Left lung (tissue), 10 donors: ENCODE data around the gene CSNK1G1. TPM values are rescaled to one million over a fixed set of nuclear protein-coding genes. Genes with fewer than 3 reads are reported as not detected.
A peak's percentile ranks its signal among the peaks of the same experiment; 100 is the strongest.

Experiments used
- ATAC-seq: fragments of 200-7000 bp; cut with Tn5 transposase; one replicate; pipeline ENCODE4 v1.9.1; 2020; ENCODE audit warnings: moderate library complexity
- DNase-seq, 4 donors: peaks; one replicate each; pipeline ENCODE4 v3.0.0-alpha.2; 2013 to 2020
- H3K27ac ChIP-seq, 2 donors: fragments of 200-600 bp; sonication (generic) in 1 of 2; one replicate each; pipeline versions ENCODE4 v1.5.0 to v1.8.0; 2020 to 2021
- H3K27me3 ChIP-seq, 2 donors: fragments of 200-600 bp; sonication (generic) in 1 of 2; one replicate each; pipeline versions ENCODE4 v1.5.0 to v1.8.0; 2020 to 2021
- H3K36me3 ChIP-seq, 2 donors: fragments of 200-600 bp; sonication (generic) in 1 of 2; one replicate each; pipeline versions ENCODE4 v1.5.0 to v1.8.0; 2020 to 2021
- H3K4me1 ChIP-seq, 2 donors: fragments of 200-600 bp; one replicate each; pipeline ENCODE4 v1.8.0; 2021
- H3K4me3 ChIP-seq, 2 donors: fragments of 200-600 bp; sonication (generic) in 1 of 2; one replicate each; pipeline versions ENCODE4 v1.5.0 to v1.8.0; 2020 to 2021; ENCODE audit warnings: mild to moderate bottlenecking in 1 of 2
- H3K9me3 ChIP-seq, 2 donors: fragments of 200-600 bp; sonication (generic) in 1 of 2; one replicate each; pipeline versions ENCODE4 v1.5.0 to v1.8.0; 2020 to 2021
- CTCF ChIP-seq, 2 donors: fragments of 200-600 bp; sonication (generic) in 1 of 2; IDR thresholded peaks; one replicate each; pipeline versions ENCODE4 v1.5.0 to v1.8.0; 2021; ENCODE audit warnings: antibody characterized with exemption in 2 of 2
- intact Hi-C, 2 donors: fragments of 100-400 bp; cut with DNase I; formaldehyde crosslinking; loops; one replicate each; pipeline versions ENCODE4 v1.11.2 to v1.14.2; 2022
- polyA plus RNA-seq, 6 donors: library from polyadenylated mRNA; unstranded; fragments of 120-200 nt; gene quantifications; one replicate each; pipeline ENCODE4 v1.2.1, GENCODE V29; 2013; ENCODE audit not compliant: insufficient read length in 6 of 6
- total RNA-seq, 2 donors: library from RNA; stranded (reverse); fragmentation: NEBNext Ultra II Directional; extraction: Animal tissue kit (Norgen Biotek cat#: 25700); gene quantifications; one replicate each; pipeline ENCODE4 v1.2.1, GENCODE V29; 2021
- donor health status: DM: no; HTN: yes; CAD: no.
- donor health status: DM: no; HTN: no; CAD: no.

Gene CSNK1G1
- total and polyA plus RNA-seq, 8 donors, result 17.7 to 23.1 (median 20.5) TPM

GRCh38 chr15:64162869-64163658, 192.9 kb downstream of the CSNK1G1 start, which contains the start of gene PPIB:
Gene PPIB (minus strand): TSS chr15:64163022. CDS start chr15:64162986, 36 bp downstream.
- intact Hi-C loops, result no loop called here
- peak in 1 of 2 donors; percentile 45 for TF ChIP-seq CTCF (IDR thresholded peaks at IDR 0.05)
- DNase-seq (peak; percentile 96 to 100 (median 99)), ATAC-seq (peak; percentile 95)
- Histone ChIP-seq H3K27me3 (no peaks in the 10 kb centered on the region), H3K9me3 (no peaks in the 10 kb centered on the region), H3K4me1 (peaks cover 27 to 52% of the 10 kb centered on the region in 2 donors), H3K27ac (peak within 1 kb of the TSS; percentile 90 to 94), H3K36me3 (peaks cover 3 to 37% of the 10 kb centered on the region in 2 donors), H3K4me3 (peak within 1 kb of the TSS; percentile 74 to 95)

- DNase-seq (no peak), ATAC-seq (peak; percentile 47)
- H3K9me3 ChIP-seq, result no peaks in the 10 kb centered on the region
- H3K4me3 ChIP-seq, result peak overlapping the region; percentile 74 to 95
- TF ChIP-seq CTCF (IDR thresholded peaks at IDR 0.05), result no peak
- H3K4me1 ChIP-seq, result peaks cover 27 to 58% of the 10 kb centered on the region in 2 donors
- H3K36me3 ChIP-seq, result peaks cover 3 to 43% of the 10 kb centered on the region in 2 donors
- no peaks in the 10 kb centered on the region for H3K27me3 ChIP-seq
- H3K27ac ChIP-seq, result peak overlapping the region; percentile 79 to 94
- intact Hi-C loops, result no loop called here
Measured at GRCh38 chr15:64162478-64162868, 193.5 kb downstream of the CSNK1G1 start.

GRCh38 chr15:64161688-64162477, 194.1 kb downstream of the CSNK1G1 start:
- Histone ChIP-seq H3K27ac (peak overlapping the region; percentile 79 to 94), H3K4me1 (peaks cover 27 to 58% of the 10 kb centered on the region in 2 donors)
- intact Hi-C loops, result no loop called here

GRCh38 chr15:64158363-64159134, 197.4 kb downstream of the CSNK1G1 start:
- no peaks in the 10 kb centered on the region for H3K27me3 ChIP-seq
- no peak for TF ChIP-seq CTCF (IDR thresholded peaks at IDR 0.05)
- H3K9me3 ChIP-seq, result no peaks in the 10 kb centered on the region
- H3K4me1 ChIP-seq, result peaks cover 27 to 52% of the 10 kb centered on the region in 2 donors
- intact Hi-C loops, result no loop called here
- no peak overlapping the region for H3K27ac ChIP-seq
- ATAC-seq, result no peak
- H3K4me3 ChIP-seq, result no peak overlapping the region
- peaks cover 3 to 80% of the 10 kb centered on the region in 2 donors for H3K36me3 ChIP-seq
- no peak for DNase-seq

More at GRCh38 chr15:64161688-64162477, 194.1 kb downstream of the CSNK1G1 start:
- no peak for TF ChIP-seq CTCF (IDR thresholded peaks at IDR 0.05)
- Histone ChIP-seq H3K27me3 (no peaks in the 10 kb centered on the region), H3K36me3 (peaks cover 3 to 49% of the 10 kb centered on the region in 2 donors), H3K4me3 (peak overlapping the region; percentile 74 to 95), H3K9me3 (no peaks in the 10 kb centered on the region)
- ATAC-seq (no peak), DNase-seq (no peak)
